GM13977 (cell line): ENCODE data around the gene POLR3A.

Experiments
- DNase-seq: peaks from one replicate; pipeline ENCODE4 v3.0.0; 2012; ENCODE audit warnings: low spot score
- CTCF ChIP-seq: IDR thresholded peaks from 2 replicates; pipeline ENCODE4 v1.5.1; 2012; ENCODE audit warnings: mild to moderate bottlenecking, control low read depth; ENCODE audit not compliant: insufficient read depth; ENCODE audit errors: extremely low read depth, missing control alignments
- in situ Hi-C: fragments of 300-500 bp; cut with MboI; formaldehyde crosslinking; loops from one replicate; pipeline ENCODE4 v1.12.0; 2022; ENCODE audit warnings: low sequenced_read_pairs, low pct_unique_long_range_greater_than_20kb, mixed read lengths, inconsistent platforms; ENCODE audit not compliant: unreplicated experiment

Gene POLR3A

GRCh38 chr10:77959384-77959783, 69.9 kb downstream of the POLR3A start:
- TF ChIP-seq CTCF: no peak
- in situ Hi-C loops: no loop called here

GRCh38 chr10:77955136-77955535, 74.2 kb downstream of the POLR3A start:
- DNase-seq: no peak
- TF ChIP-seq CTCF: no peak
- in situ Hi-C loops: no loop called here

More at GRCh38 chr10:77959384-77959783, 69.9 kb downstream of the POLR3A start:
- DNase-seq: no peak

GRCh38 chr10:77949167-77949566, 80.1 kb downstream of the POLR3A start:
- TF ChIP-seq CTCF: no peak
- DNase-seq: no peak
- in situ Hi-C loops: no loop called here

GRCh38 chr10:77946084-77946483, 83.2 kb downstream of the POLR3A start:
- no peak for TF ChIP-seq CTCF
- no peak for DNase-seq
- in situ Hi-C loops: no loop called here

- DNase-seq: no peak
- in situ Hi-C loops: no loop called here
- no peak for TF ChIP-seq CTCF
Observed at GRCh38 chr10:77944519-77944918, 84.8 kb downstream of the POLR3A start.

GRCh38 chr10:77943121-77943901, 86.0 kb downstream of the POLR3A start:
- no peak for DNase-seq
- TF ChIP-seq CTCF: no peak
- in situ Hi-C loops: no loop called here
